Ovary (tissue), 3 donors: Measurements from ENCODE around the gene CSF1R.

Source experiments
- POLR2A ChIP-seq: fragments of 450-650 bp; IDR thresholded peaks from one replicate; pipeline ENCODE4 v1.6.1; 2017; ENCODE audit warnings: antibody characterized with exemption, mild to moderate bottlenecking, moderate library complexity
- TF ChIP-seq, protein P1 (sequence below), 3 donors: fragments of 450-650 bp in 2 of 3; fragments of 200-600 bp in 1 of 3; IDR thresholded peaks; one replicate each; pipeline versions ENCODE4 v1.5.1 to v1.8.0; 2016 to 2022; ENCODE audit warnings: antibody characterized with exemption in 3 of 3, mild to moderate bottlenecking in 1 of 3
- donor health status: DM: no; HTN: no; CAD: no.

DNA sequence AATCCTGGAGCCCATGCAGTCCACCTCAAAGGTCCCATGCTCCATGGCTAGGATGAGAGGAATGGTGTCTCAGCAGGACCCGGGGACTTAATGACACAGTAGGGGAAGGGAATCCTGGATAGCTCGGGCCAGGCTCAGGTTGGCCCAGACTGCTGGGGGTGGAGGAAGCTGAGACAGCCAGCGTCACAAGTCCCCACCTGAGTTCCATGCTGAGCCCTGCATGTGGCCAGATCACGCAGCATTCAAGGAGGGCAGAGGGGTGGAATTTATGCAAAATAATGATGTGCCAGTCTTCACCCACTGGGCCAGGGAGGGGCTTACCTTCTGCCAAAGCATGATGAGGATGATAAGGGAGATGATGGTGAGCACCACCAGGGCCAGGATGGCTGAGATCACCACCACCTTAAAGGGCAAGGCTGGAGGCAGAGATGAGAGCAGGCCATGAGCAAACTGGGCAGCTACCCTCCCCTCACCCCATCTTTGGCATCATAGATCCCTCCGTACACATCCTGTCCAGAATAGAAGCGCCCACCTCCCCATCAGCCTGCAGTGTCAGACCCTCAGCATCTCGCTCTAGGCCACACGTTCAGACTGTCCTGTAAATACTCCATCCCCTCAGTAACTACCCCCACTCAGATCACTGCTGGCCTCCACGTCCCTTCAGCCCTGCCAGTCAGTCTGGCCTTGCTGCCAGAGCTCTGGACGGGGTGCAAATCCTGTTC is 40.0 kb upstream of the CSF1R start:
- TF ChIP-seq, protein P1, sequence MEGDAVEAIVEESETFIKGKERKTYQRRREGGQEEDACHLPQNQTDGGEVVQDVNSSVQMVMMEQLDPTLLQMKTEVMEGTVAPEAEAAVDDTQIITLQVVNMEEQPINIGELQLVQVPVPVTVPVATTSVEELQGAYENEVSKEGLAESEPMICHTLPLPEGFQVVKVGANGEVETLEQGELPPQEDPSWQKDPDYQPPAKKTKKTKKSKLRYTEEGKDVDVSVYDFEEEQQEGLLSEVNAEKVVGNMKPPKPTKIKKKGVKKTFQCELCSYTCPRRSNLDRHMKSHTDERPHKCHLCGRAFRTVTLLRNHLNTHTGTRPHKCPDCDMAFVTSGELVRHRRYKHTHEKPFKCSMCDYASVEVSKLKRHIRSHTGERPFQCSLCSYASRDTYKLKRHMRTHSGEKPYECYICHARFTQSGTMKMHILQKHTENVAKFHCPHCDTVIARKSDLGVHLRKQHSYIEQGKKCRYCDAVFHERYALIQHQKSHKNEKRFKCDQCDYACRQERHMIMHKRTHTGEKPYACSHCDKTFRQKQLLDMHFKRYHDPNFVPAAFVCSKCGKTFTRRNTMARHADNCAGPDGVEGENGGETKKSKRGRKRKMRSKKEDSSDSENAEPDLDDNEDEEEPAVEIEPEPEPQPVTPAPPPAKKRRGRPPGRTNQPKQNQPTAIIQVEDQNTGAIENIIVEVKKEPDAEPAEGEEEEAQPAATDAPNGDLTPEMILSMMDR (IDR thresholded peaks at IDR 0.05), result no peak
- no peak for TF ChIP-seq POLR2A
